Measurements from ENCODE around the gene SLX9.

DNA sequence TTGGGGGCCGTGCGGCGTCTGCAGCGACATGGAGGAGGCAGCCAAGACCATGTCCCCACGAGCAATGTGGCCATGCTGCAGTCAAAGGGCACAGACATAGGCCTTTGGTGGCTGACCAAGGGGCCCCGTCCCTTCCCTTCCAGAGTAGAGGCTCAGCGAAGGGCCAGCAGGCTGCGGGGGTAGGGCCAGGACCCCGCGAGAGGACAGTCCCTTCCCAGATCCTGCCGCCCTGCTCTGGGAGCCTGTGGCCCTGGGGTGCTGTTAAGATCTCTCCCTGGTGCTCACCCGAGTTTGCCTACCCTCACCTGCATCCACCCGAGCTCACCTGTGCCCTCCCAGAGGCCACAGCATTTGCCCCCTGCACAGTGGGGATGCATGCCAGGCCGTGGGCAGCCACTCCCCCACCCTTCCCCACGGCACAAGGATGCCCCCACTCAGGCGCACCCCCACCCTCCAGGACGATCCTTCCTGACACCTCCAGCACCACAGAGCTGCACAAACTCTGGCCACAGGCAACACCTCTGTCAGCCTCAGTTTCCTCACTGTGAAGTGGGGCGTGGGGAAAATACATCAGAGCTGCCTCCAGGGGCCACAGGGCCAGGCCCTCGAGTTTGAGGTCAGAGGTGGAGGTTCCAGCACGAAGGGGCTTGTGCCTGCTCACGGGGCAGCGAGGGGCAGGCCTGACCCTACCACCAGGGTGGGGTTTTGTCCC lies 34.7 kb upstream of the SLX9 start:
- TF ChIP-seq, protein P1, sequence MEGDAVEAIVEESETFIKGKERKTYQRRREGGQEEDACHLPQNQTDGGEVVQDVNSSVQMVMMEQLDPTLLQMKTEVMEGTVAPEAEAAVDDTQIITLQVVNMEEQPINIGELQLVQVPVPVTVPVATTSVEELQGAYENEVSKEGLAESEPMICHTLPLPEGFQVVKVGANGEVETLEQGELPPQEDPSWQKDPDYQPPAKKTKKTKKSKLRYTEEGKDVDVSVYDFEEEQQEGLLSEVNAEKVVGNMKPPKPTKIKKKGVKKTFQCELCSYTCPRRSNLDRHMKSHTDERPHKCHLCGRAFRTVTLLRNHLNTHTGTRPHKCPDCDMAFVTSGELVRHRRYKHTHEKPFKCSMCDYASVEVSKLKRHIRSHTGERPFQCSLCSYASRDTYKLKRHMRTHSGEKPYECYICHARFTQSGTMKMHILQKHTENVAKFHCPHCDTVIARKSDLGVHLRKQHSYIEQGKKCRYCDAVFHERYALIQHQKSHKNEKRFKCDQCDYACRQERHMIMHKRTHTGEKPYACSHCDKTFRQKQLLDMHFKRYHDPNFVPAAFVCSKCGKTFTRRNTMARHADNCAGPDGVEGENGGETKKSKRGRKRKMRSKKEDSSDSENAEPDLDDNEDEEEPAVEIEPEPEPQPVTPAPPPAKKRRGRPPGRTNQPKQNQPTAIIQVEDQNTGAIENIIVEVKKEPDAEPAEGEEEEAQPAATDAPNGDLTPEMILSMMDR (conservative IDR thresholded peaks at IDR 0.05 in 1 of 2, IDR thresholded peaks at IDR 0.05 in 1 of 2; ENCODE audit: extremely low read depth in 1 of 2, insufficient read depth in 1 of 2, low read depth in 1 of 2, low read length in 2 of 2), result no peak
- no peak for TF ChIP-seq EZH2 (IDR thresholded peaks at IDR 0.05; ENCODE audit: borderline replicate concordance, low read length)
